Measurements from ENCODE around the gene CXCL1.

- TF ChIP-seq CTCF (IDR thresholded peaks at IDR 0.05): no peak
- TF ChIP-seq POLR2A (IDR thresholded peaks at IDR 0.05): no peak
Observed at GRCh38 chr4:73919691-73920090, 50.5 kb downstream of the CXCL1 start.

All from body of pancreas (tissue), 4 donors.